Natural killer cell (primary cell): ENCODE results near the gene CNTN2. TPM values are rescaled to one million over a fixed set of nuclear protein-coding genes. Genes with fewer than 3 reads are reported as not detected.
A peak's percentile ranks its signal among the peaks of the same experiment; 100 is the strongest.

Experiments
- ATAC-seq, 3 donors: fragments of 150-1000 bp in 2 of 3; fragments of 200-7000 bp in 1 of 3; cut with Tn5 transposase; 1 replicate in 1 of 3; 2 replicates in 2 of 3; pipeline ENCODE4 v1.10.0; 2021; ENCODE audit warnings: mild to moderate bottlenecking in 2 of 3, moderate library complexity in 2 of 3
- DNase-seq, 2 donors: peaks; one replicate each; pipeline versions ENCODE4 v3.0.0 to v3.0.0-alpha.2; 2013 to 2021; ENCODE audit warnings: mixed read lengths in 1 of 2
- H3K27ac ChIP-seq: one replicate; pipeline ENCODE4 v1.5.1; 2013; ENCODE audit warnings: mild to moderate bottlenecking, low read length
- H3K27me3 ChIP-seq: one replicate; pipeline ENCODE4 v1.6.1; 2013; ENCODE audit warnings: low read length; ENCODE audit not compliant: control insufficient read depth, insufficient read depth
- H3K36me3 ChIP-seq: one replicate; pipeline ENCODE4 v1.6.1; 2013; ENCODE audit warnings: low read length; ENCODE audit not compliant: control insufficient read depth, insufficient read depth
- H3K4me1 ChIP-seq: one replicate; pipeline ENCODE4 v1.6.1; 2013; ENCODE audit warnings: low read length; ENCODE audit not compliant: control insufficient read depth, insufficient read depth
- H3K4me3 ChIP-seq: one replicate; pipeline ENCODE4 v1.5.1; 2013; ENCODE audit warnings: low read length
- H3K9me3 ChIP-seq: one replicate; pipeline ENCODE4 v1.6.1; 2013; ENCODE audit warnings: low read length; ENCODE audit not compliant: control insufficient read depth, insufficient read depth
- H3K27ac Mint-ChIP-seq, 2 donors: one replicate each; pipeline ENCODE4 v1.8.0; 2022; ENCODE audit warnings: mild to moderate bottlenecking in 2 of 2, mixed read lengths in 2 of 2, moderate library complexity in 1 of 2
- H3K27me3 Mint-ChIP-seq, 2 donors: one replicate each; pipeline ENCODE4 v1.8.0; 2022; ENCODE audit warnings: low read depth in 2 of 2, mixed read lengths in 2 of 2
- H3K36me3 Mint-ChIP-seq: one replicate; pipeline ENCODE4 v1.8.0; 2022; ENCODE audit warnings: mixed read lengths
- H3K4me1 Mint-ChIP-seq, 2 donors: one replicate each; pipeline ENCODE4 v1.8.0; 2022; ENCODE audit warnings: mixed read lengths in 2 of 2
- H3K4me3 Mint-ChIP-seq: one replicate; pipeline ENCODE4 v1.8.0; 2022; ENCODE audit warnings: mild to moderate bottlenecking, moderate library complexity, mixed read lengths
- H3K9me3 Mint-ChIP-seq, 2 donors: one replicate each; pipeline ENCODE4 v1.8.0; 2022; ENCODE audit warnings: mixed read lengths in 2 of 2
- WGBS: methylation state at CpG from one replicate; pipeline ENCODE4 v1.1.7; 2013; ENCODE audit warnings: missing lambda C conversion rate; ENCODE audit not compliant: insufficient coverage; 5-methylcytosine and 5-hydroxymethylcytosine counted together
- intact Hi-C: fragments of 100-400 bp; cut with micrococcal nuclease; formaldehyde crosslinking; loops from one replicate; pipeline ENCODE4 v1.14.2; 2022
- total RNA-seq, 4 donors: library from RNA; stranded (reverse); fragments of 120-200 nt in 1 of 4; gene quantifications; one replicate each; pipeline versions ENCODE4 v1.2.3 to v1.2.4, GENCODE V29; 2013 to 2022
- TF ChIP-seq, protein P1 (sequence below): fragments of 200-600 bp; IDR thresholded peaks from one replicate; pipeline ENCODE4 v1.8.0; 2022; ENCODE audit warnings: antibody characterized with exemption

The CNTN2 gene
- total RNA-seq, 3 donors from 2014 or later (not counting 1 experiment from before 2014, with no cell fraction given), result not detected

DNA sequence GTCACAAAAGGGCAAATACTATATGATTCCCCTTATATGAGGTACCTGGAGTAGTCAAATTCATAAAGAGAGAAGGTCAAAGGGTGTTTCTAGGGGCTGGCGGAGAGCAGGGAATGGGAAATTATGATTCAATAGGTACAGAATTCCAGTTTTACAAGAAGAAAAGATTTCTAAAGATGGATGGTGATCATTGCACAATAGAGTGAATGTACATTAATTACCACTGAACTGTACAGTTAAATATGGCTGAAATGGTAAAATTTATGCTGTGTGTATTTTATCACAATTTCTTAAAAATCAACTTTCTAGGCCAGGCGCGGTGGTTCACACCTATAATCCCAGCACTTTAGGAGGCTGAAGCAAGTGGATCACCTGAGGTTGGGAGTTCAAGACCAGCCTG lies 59.4 kb downstream of the CNTN2 start:
- Mint-ChIP-seq H3K36me3 (peaks cover 43% of the 10 kb centered on the region), H3K4me3 (no peak overlapping the region)

DNA sequence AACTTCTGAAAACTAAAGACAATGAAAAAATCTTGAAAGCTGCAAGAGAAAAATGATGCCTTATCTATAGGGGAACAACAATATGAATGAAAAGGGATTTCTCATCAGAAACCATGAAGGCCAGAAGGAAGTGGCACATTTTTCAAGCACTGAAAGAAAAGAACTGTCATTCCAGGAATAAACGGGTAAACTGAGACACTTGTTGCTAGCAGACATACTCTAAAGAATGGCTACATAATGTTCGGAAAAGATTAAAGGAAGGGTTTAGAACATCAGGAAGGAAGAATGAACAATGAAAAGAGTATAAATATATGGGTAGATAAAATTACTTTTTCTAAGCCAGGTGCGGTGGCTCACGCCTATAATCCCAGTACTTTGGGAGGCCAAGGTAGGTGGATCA lies 64.3 kb downstream of the CNTN2 start:
- ATAC-seq, result no peak

More for the DNA sequence above, 59.4 kb downstream of the CNTN2 start:
- 91% methylated on average over 3 of the region's 3 CpGs for WGBS
- Histone ChIP-seq H3K27ac (no peak overlapping the region), H3K9me3 (no peaks in the 10 kb centered on the region), H3K4me3 (no peak overlapping the region), H3K4me1 (no peaks in the 10 kb centered on the region), H3K36me3 (peaks cover 83% of the 10 kb centered on the region), H3K27me3 (no peaks in the 10 kb centered on the region)
- H3K27me3 Mint-ChIP-seq, result no peaks in the 10 kb centered on the region
- H3K9me3 Mint-ChIP-seq, result no peaks in the 10 kb centered on the region
- H3K27ac Mint-ChIP-seq, result no peak overlapping the region
- ATAC-seq, result no peak
- peaks cover 0 to 3% of the 10 kb centered on the region in 2 donors for H3K4me1 Mint-ChIP-seq
- intact Hi-C loops, result no loop called here
- TF ChIP-seq, protein P1, sequence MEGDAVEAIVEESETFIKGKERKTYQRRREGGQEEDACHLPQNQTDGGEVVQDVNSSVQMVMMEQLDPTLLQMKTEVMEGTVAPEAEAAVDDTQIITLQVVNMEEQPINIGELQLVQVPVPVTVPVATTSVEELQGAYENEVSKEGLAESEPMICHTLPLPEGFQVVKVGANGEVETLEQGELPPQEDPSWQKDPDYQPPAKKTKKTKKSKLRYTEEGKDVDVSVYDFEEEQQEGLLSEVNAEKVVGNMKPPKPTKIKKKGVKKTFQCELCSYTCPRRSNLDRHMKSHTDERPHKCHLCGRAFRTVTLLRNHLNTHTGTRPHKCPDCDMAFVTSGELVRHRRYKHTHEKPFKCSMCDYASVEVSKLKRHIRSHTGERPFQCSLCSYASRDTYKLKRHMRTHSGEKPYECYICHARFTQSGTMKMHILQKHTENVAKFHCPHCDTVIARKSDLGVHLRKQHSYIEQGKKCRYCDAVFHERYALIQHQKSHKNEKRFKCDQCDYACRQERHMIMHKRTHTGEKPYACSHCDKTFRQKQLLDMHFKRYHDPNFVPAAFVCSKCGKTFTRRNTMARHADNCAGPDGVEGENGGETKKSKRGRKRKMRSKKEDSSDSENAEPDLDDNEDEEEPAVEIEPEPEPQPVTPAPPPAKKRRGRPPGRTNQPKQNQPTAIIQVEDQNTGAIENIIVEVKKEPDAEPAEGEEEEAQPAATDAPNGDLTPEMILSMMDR, result no peak
- DNase-seq, result no peak

DNA sequence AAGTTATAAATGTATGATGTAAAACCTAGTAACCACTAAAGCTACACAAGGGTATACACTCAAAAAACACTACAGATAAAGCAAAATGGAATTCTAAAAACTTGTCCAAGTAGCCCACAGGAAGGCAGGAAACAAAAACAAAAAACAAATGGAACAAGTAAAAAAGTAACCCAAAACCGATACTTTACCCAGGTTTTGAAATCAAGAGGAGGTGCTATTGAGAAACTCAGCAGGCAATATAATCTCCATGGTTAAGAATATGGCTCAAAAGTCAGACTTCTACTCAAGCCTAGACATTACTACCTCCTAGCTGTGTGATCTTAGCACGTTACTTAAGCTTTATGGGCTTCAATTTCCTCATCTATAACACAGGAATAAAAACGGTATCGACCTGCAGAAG lies 65.5 kb downstream of the CNTN2 start:
- Mint-ChIP-seq H3K36me3 (peaks cover 12% of the 10 kb centered on the region), H3K9me3 (no peaks in the 10 kb centered on the region), H3K27ac (peak overlapping the region in 1 of 2 donors; percentile 27), H3K4me1 (peaks cover 5 to 6% of the 10 kb centered on the region in 2 donors), H3K27me3 (no peaks in the 10 kb centered on the region), H3K4me3 (no peak overlapping the region)
- H3K27me3 ChIP-seq, result no peaks in the 10 kb centered on the region
- intact Hi-C loops, result no loop called here
- no peaks in the 10 kb centered on the region for H3K9me3 ChIP-seq
- no peaks in the 10 kb centered on the region for H3K4me1 ChIP-seq
- peaks cover 46% of the 10 kb centered on the region for H3K36me3 ChIP-seq
- no peak for DNase-seq
- no peak overlapping the region for H3K27ac ChIP-seq
- H3K4me3 ChIP-seq, result no peak overlapping the region
- TF ChIP-seq, protein P1, result no peak
- no peak for ATAC-seq
- WGBS, result 94% methylated on average over 4 of the region's 4 CpGs

More for the DNA sequence above, 64.3 kb downstream of the CNTN2 start:
- Histone ChIP-seq H3K4me1 (no peaks in the 10 kb centered on the region), H3K27me3 (no peaks in the 10 kb centered on the region), H3K4me3 (no peak overlapping the region), H3K27ac (no peak overlapping the region), H3K36me3 (peaks cover 55% of the 10 kb centered on the region), H3K9me3 (no peaks in the 10 kb centered on the region)
- Mint-ChIP-seq H3K4me3 (no peak overlapping the region), H3K27ac (no peak overlapping the region), H3K9me3 (no peaks in the 10 kb centered on the region), H3K4me1 (peaks cover 3 to 5% of the 10 kb centered on the region in 2 donors), H3K27me3 (no peaks in the 10 kb centered on the region), H3K36me3 (peaks cover 16% of the 10 kb centered on the region)
- TF ChIP-seq, protein P1, result no peak
- no peak for DNase-seq
- intact Hi-C loops, result no loop called here
- WGBS, result 98% methylated on average over 4 of the region's 4 CpGs

DNA sequence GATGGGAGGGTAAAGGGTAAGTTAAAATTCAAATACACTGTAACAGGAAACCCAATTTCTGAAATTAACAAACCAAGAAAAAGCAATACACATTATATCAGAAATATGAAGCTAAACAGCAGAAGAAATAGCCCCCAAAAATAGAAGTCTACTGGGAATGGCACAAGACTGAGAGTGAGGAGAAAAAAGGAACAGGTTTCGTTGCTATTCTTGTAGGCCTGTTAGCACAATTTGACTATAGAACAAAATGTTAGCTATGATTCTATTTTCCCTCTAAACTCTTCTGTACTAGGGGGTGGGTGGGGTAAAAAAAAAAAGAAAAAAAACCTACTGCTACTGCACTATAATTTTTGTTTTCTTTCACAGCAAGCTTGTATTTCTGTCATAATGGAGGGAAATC lies 66.3 kb downstream of the CNTN2 start:
- intact Hi-C loops, result no loop called here
- no peak overlapping the region for H3K4me3 ChIP-seq
- no peak for DNase-seq
- Mint-ChIP-seq H3K27me3 (no peaks in the 10 kb centered on the region), H3K36me3 (peaks cover 6% of the 10 kb centered on the region), H3K4me1 (peaks cover 5 to 6% of the 10 kb centered on the region in 2 donors), H3K4me3 (no peak overlapping the region), H3K27ac (peak overlapping the region; percentile 21 to 27), H3K9me3 (no peaks in the 10 kb centered on the region)
- no peaks in the 10 kb centered on the region for H3K27me3 ChIP-seq
- peaks cover 49% of the 10 kb centered on the region for H3K36me3 ChIP-seq
- H3K4me1 ChIP-seq, result no peaks in the 10 kb centered on the region
- no CpG with 5 or more reads among the region's 1 CpG for WGBS
- no peaks in the 10 kb centered on the region for H3K9me3 ChIP-seq
- H3K27ac ChIP-seq, result no peak overlapping the region
- TF ChIP-seq, protein P1, result no peak
- ATAC-seq, result no peak
